Vagina (tissue), 2 donors: ENCODE measurements around the gene SYT1.

Source experiments
- POLR2A ChIP-seq, 2 donors: fragments of 450-650 bp; IDR thresholded peaks; one replicate each; pipeline ENCODE4 v1.6.1; 2017; ENCODE audit warnings: antibody characterized with exemption in 2 of 2, mild to moderate bottlenecking in 2 of 2, moderate library complexity in 2 of 2
- TF ChIP-seq, protein P1 (sequence below), 3 experiments: fragments of 450-650 bp in 2 of 3; fragments of 200-600 bp in 1 of 3; sonication (generic) in 1 of 3; IDR thresholded peaks; one replicate each; pipeline ENCODE4 v1.5.1; 2017 to 2019; ENCODE audit warnings: antibody characterized with exemption in 3 of 3, mild to moderate bottlenecking in 2 of 3, moderate library complexity in 2 of 3

DNA sequence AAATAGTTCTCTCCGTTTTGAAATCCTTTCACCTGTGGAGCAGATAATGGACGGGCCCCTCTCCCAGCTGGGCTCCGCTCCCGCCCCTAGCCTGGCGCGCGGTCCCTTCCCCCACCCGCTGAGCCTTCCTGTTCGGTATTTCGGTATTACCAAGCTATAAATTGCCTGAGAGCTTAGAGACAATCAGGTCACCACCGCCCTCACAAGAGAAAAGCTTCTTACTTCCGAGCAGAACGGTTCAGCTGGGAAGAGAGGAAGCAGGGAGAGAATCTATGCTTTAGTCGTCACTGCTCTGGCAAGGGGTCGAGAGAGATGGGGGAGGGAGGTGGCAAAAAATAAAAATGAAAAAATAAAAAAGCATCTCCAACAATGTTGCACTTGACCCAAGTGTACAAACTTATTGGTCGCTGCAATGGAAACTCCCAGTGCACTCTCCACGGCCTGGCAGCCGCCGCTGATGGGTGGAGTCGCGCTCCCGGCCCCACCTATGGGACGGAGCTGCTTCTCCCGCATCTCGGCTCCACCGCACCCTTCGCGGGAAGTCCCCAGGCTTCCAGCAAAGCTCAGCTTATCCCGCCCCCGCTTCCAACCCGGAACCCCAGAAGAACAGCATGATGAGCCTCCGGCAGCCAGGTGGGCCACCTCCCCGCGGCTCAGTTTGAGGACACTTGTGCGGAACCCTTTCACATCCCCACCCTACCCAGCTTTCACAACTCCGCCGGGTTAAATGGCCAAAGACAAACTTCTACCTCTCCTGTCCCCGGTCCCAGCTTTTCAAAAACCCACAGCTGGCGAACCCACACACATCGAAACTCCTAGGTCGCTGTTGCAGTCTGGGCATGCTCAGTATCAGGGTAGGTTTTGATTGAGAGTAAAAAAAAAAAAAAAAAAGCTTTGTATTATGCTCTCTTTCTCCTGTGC is 832 bp upstream of the SYT1 start:
- TF ChIP-seq, protein P1, sequence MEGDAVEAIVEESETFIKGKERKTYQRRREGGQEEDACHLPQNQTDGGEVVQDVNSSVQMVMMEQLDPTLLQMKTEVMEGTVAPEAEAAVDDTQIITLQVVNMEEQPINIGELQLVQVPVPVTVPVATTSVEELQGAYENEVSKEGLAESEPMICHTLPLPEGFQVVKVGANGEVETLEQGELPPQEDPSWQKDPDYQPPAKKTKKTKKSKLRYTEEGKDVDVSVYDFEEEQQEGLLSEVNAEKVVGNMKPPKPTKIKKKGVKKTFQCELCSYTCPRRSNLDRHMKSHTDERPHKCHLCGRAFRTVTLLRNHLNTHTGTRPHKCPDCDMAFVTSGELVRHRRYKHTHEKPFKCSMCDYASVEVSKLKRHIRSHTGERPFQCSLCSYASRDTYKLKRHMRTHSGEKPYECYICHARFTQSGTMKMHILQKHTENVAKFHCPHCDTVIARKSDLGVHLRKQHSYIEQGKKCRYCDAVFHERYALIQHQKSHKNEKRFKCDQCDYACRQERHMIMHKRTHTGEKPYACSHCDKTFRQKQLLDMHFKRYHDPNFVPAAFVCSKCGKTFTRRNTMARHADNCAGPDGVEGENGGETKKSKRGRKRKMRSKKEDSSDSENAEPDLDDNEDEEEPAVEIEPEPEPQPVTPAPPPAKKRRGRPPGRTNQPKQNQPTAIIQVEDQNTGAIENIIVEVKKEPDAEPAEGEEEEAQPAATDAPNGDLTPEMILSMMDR (IDR thresholded peaks at IDR 0.05), result no peak
- TF ChIP-seq POLR2A (IDR thresholded peaks at IDR 0.05), result no peak
